GM19099 (cell line): ENCODE measurements around the gene USP7.

Experiments
- POLR2A ChIP-seq: IDR thresholded peaks from 3 replicates; pipeline ENCODE4 v1.6.1; 2011; ENCODE audit warnings: low read depth; ENCODE audit not compliant: insufficient read length; ENCODE audit errors: extremely low read depth

The USP7 gene

GRCh38 chr16:8887952-8888560 is 75.7 kb downstream of the USP7 start:
- no peak for TF ChIP-seq POLR2A

GRCh38 chr16:8887431-8887765 is 76.3 kb downstream of the USP7 start:
- TF ChIP-seq POLR2A: no peak

- TF ChIP-seq POLR2A: no peak
These were observed 76.9 kb downstream of the USP7 start for GRCh38 chr16:8886593-8887430.

- no peak for TF ChIP-seq POLR2A
These were observed 77.8 kb downstream of the USP7 start for GRCh38 chr16:8885674-8886592.

GRCh38 chr16:8882725-8883377 is 80.9 kb downstream of the USP7 start:
- TF ChIP-seq POLR2A: no peak

GRCh38 chr16:8882041-8882617 is 81.6 kb downstream of the USP7 start, which contains the start of gene LITAFD:
LITAFD (plus strand) TSS chr16:8882351; CDS start chr16:8884356, 2,005 bp downstream.
- TF ChIP-seq POLR2A: no peak

GRCh38 chr16:8880839-8881510 is 82.7 kb downstream of the USP7 start:
- no peak for TF ChIP-seq POLR2A

- no peak for TF ChIP-seq POLR2A
These were observed 85.2 kb downstream of the USP7 start for GRCh38 chr16:8878523-8878911.

- no peak for TF ChIP-seq POLR2A
These were observed 85.7 kb downstream of the USP7 start for GRCh38 chr16:8877894-8878522.

GRCh38 chr16:8874388-8874787 is 89.3 kb downstream of the USP7 start:
- TF ChIP-seq POLR2A: no peak

- no peak for TF ChIP-seq POLR2A
These were observed 90.5 kb downstream of the USP7 start for GRCh38 chr16:8872967-8873865.

- TF ChIP-seq POLR2A: no peak
These were observed 91.6 kb downstream of the USP7 start for GRCh38 chr16:8872071-8872470.
